Tibial artery (tissue), 4 donors: ENCODE results near the gene AMIGO2.

Experiments used
- DNase-seq, 2 donors: peaks; one replicate each; pipeline ENCODE4 v3.0.0-alpha.2; 2019
- H3K27ac ChIP-seq, 2 donors: fragments of 200-600 bp; sonication (generic) in 1 of 2; 1 replicate in 1 of 2; 2 replicates in 1 of 2; pipeline ENCODE4 v1.5.1; 2018 to 2019; ENCODE audit warnings: mild to moderate bottlenecking in 1 of 2
- H3K27me3 ChIP-seq, 2 donors: fragments of 200-600 bp; sonication (generic) in 1 of 2; one replicate each; pipeline versions ENCODE4 v1.5.1 to v1.6.0; 2016 to 2019
- H3K36me3 ChIP-seq, 3 donors: fragments of 200-600 bp; sonication (generic) in 2 of 3; one replicate each; pipeline ENCODE4 v1.5.1; 2016 to 2019; ENCODE audit warnings: mild to moderate bottlenecking in 2 of 3
- H3K4me1 ChIP-seq, 4 donors: fragments of 200-600 bp; sonication (generic) in 2 of 4; 1 replicate in 3 of 4; 2 replicates in 1 of 4; pipeline ENCODE4 v1.5.1; 2016 to 2019
- H3K4me3 ChIP-seq, 2 donors: fragments of 200-600 bp; sonication (generic) in 1 of 2; 1 replicate in 1 of 2; 2 replicates in 1 of 2; pipeline ENCODE4 v1.5.1; 2018 to 2019; ENCODE audit warnings: mild to moderate bottlenecking in 2 of 2
- H3K9me3 ChIP-seq, 3 donors: fragments of 200-600 bp; sonication (generic) in 1 of 3; one replicate each; pipeline ENCODE4 v1.5.1; 2016 to 2019
- intact Hi-C: fragments of 100-400 bp; cut with DNase I; formaldehyde crosslinking; loops from one replicate; pipeline ENCODE4 v1.15.0; 2023; ENCODE audit warnings: low total_unique reads
- TF ChIP-seq, protein P1 (sequence below), 2 experiments: fragments of 200-600 bp in 1 of 2; fragments of 450-650 bp in 1 of 2; IDR thresholded peaks; one replicate each; pipeline ENCODE4 v1.5.1; 2017 to 2019; ENCODE audit warnings: antibody characterized with exemption in 2 of 2, mild to moderate bottlenecking in 1 of 2, moderate library complexity in 1 of 2

AMIGO2 gene

DNA sequence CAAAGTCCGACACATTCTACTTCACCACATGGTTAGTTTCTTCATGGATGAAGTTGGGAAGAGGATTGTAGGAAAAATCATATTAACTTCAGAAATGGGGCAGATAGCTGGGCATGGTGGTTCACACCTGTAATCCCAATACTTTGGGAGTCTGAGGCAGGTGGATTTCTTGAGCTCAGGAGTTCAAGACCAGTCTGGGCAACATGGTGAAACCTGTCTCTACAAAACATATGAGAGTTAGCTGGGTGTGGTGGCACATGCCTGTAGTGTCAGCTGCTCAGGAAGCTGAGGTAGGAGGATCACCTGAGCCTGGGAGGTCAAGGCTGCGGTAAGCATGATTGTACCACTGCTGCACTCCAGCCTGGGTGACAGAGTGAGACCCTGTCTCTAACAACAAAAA is 49.9 kb downstream of the AMIGO2 start:
- Histone ChIP-seq H3K4me1 (peaks cover 0 to 18% (median 11%) of the 10 kb centered on the region in 4 donors), H3K9me3 (no peaks in the 10 kb centered on the region), H3K27ac (no peak overlapping the region), H3K4me3 (no peak overlapping the region), H3K27me3 (no peaks in the 10 kb centered on the region), H3K36me3 (no peaks in the 10 kb centered on the region)
- DNase-seq: no peak
- intact Hi-C loops: loop anchor here (5.0 to 10.0 kb wide), 2 partner anchors 277 to 345 kb away; no protein-coding TSS in a partner anchor
- TF ChIP-seq, protein P1, sequence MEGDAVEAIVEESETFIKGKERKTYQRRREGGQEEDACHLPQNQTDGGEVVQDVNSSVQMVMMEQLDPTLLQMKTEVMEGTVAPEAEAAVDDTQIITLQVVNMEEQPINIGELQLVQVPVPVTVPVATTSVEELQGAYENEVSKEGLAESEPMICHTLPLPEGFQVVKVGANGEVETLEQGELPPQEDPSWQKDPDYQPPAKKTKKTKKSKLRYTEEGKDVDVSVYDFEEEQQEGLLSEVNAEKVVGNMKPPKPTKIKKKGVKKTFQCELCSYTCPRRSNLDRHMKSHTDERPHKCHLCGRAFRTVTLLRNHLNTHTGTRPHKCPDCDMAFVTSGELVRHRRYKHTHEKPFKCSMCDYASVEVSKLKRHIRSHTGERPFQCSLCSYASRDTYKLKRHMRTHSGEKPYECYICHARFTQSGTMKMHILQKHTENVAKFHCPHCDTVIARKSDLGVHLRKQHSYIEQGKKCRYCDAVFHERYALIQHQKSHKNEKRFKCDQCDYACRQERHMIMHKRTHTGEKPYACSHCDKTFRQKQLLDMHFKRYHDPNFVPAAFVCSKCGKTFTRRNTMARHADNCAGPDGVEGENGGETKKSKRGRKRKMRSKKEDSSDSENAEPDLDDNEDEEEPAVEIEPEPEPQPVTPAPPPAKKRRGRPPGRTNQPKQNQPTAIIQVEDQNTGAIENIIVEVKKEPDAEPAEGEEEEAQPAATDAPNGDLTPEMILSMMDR (IDR thresholded peaks at IDR 0.05): no peak

DNA sequence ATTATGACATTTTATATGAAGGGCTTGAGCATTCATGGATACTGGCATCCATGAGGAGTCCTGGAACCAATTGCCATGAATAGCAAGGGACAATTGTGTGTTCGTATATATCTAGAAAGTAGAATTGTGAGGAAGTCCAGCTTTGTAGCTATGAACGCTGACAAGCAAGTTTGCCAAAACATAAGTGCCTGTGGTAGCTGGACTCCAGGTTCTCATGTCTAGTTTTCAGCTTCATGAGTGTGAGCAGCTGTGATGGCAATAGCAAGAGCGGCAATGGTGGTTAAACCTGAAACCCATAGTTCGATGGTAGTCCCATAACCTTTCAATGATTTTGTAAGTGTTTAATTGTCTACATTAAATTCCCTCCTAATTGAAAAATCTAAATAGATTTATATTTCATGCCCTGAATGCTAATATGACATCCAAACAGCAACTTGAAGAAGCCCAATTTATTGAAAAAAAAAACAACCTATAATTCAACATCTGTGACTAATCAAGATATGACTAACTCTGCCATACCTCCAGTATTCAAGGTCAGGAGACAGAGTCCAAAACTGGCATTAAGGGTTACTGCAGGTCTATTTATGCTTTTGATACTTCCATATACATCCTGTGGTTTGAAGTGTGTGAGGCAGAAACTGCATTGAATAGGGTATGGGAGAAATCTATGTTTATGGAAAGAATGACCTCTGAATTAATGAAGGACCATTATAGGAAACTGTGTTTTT is 50.6 kb downstream of the AMIGO2 start:
- no peaks in the 10 kb centered on the region for H3K9me3 ChIP-seq
- TF ChIP-seq, protein P1 (IDR thresholded peaks at IDR 0.05): no peak

DNA sequence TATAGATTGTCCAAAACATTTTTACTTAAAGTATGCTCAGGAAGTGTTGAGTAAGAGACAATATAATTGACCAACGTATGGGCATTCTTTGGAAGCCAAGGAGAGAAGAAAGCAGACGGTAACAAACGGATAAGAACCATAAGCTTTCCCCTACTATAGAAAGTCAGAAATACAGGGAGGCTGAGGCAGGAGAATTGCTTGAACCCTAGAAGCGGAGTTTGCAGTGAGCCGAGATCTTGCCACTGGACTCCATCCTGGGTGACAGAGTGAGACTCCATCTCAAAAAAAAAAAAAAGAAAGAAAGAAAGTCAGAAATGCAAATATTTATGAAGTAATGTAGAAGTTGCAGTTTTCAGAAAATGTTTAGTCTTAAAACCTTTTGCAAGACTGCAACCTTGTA is 51.6 kb downstream of the AMIGO2 start:
- H3K27me3 ChIP-seq: no peaks in the 10 kb centered on the region
- no peak for DNase-seq
- TF ChIP-seq, protein P1 (IDR thresholded peaks at IDR 0.05): no peak
- intact Hi-C loops: no loop called here
- no peaks in the 10 kb centered on the region for H3K9me3 ChIP-seq
- peaks cover 0 to 6% (median 5%) of the 10 kb centered on the region in 4 donors for H3K4me1 ChIP-seq
- H3K36me3 ChIP-seq: no peaks in the 10 kb centered on the region
- no peak overlapping the region for H3K4me3 ChIP-seq
- no peak overlapping the region for H3K27ac ChIP-seq

More for the DNA sequence above, 50.6 kb downstream of the AMIGO2 start:
- peaks cover 0 to 16% (median 11%) of the 10 kb centered on the region in 4 donors for H3K4me1 ChIP-seq
- no peaks in the 10 kb centered on the region for H3K27me3 ChIP-seq
- no peak overlapping the region for H3K27ac ChIP-seq
- H3K36me3 ChIP-seq: no peaks in the 10 kb centered on the region
- intact Hi-C loops: no loop called here
- H3K4me3 ChIP-seq: no peak overlapping the region
- no peak for DNase-seq
